ENCODE measurements around the gene SETMAR. TPM values are rescaled to one million over a fixed set of nuclear protein-coding genes. Genes with fewer than 3 reads are reported as not detected.

Gene SETMAR
- total and polyA plus RNA-seq, 2 of the 13 experiments (the other 11 are each of a cell fraction or from before 2014, with no cell fraction given): 7.0 to 16.7 TPM

GRCh38 chr3:4284865-4285264 is 18.3 kb upstream of the SETMAR start:
- WGBS (ENCODE audit: low lambda C conversion rate): 24% methylated on average over 4 of the region's 4 CpGs
- Histone ChIP-seq H3K9me3 (ENCODE audit: low read length) (no peaks in the 10 kb centered on the region), H2AFZ (ENCODE audit: low read length) (no peak overlapping the region), H3K79me2 (ENCODE audit: insufficient read depth, low read length) (no peaks in the 10 kb centered on the region), H4K20me1 (ENCODE audit: insufficient read depth, low read length) (no peaks in the 10 kb centered on the region; the same call in 1 of the 2 replicates), H3K27ac (ENCODE audit: extremely low read length, insufficient read depth, low read length) (no peak overlapping the region), H3K9ac (ENCODE audit: insufficient read depth, low read depth, low read length) (no peak overlapping the region), H3K4me3 (replicated peaks in 1 of 3; ENCODE audit: insufficient read depth in 1 of 3, low read depth in 2 of 3, low read length in 3 of 3) (no peak overlapping the region), H3K27me3 (ENCODE audit: control insufficient read depth in 1 of 2, insufficient read depth in 2 of 2, low read length in 2 of 2) (no peaks in the 10 kb centered on the region), H3K4me2 (ENCODE audit: low read depth, low read length) (no peak overlapping the region), H3K4me1 (ENCODE audit: insufficient read depth, low read length) (no peaks in the 10 kb centered on the region), H3K36me3 (replicated peaks in 1 of 2; ENCODE audit: control insufficient read depth in 1 of 2, insufficient read depth in 2 of 2, low read length in 2 of 2) (no peaks in the 10 kb centered on the region)
- no peak for TF ChIP-seq CHCHD3 (CRISPR knock-in tag; IDR thresholded peaks at IDR 0.05)
- no peak for TF ChIP-seq ZNF816 (CRISPR knock-in tag; IDR thresholded peaks at IDR 0.05; ENCODE audit: borderline replicate concordance)
- TF ChIP-seq SP2 (CRISPR knock-in tag; IDR thresholded peaks at IDR 0.05): no peak
- no peak for TF ChIP-seq ZNF12 (CRISPR knock-in tag; IDR thresholded peaks at IDR 0.05)
- TF ChIP-seq PREB (CRISPR knock-in tag; IDR thresholded peaks at IDR 0.05): no peak
- TF ChIP-seq ZNF598 (CRISPR knock-in tag; IDR thresholded peaks at IDR 0.05; ENCODE audit: borderline replicate concordance): no peak
- TF ChIP-seq ZNF558 (CRISPR knock-in tag; IDR thresholded peaks at IDR 0.05; ENCODE audit: borderline replicate concordance): no peak
- TF ChIP-seq ZNF704 (CRISPR knock-in tag; IDR thresholded peaks at IDR 0.05; ENCODE audit: borderline replicate concordance): no peak
- DNase-seq (ENCODE audit: low spot score) (no peak), ATAC-seq (no peak), FAIRE-seq (no peak)
- intact Hi-C loops (cut with micrococcal nuclease; ENCODE audit: unreplicated experiment): no loop called here
- in situ Hi-C loops (cut with HindIII; ENCODE audit: extremely low pct_ligation_motif_present, low pct_unique_long_range_greater_than_20kb): no loop called here
- BruUV-seq (replicated peaks): no TSS peak
- POLR2A ChIA-PET: no interaction called here
- CTCF ChIA-PET (ENCODE audit: low intra/inter-chr PET ratio, low total read pairs): no interaction called here
